HEK293T (cell line): ENCODE results near the gene TBL1XR1.

Experiments used
- BHLHE40 ChIP-seq: fragments of 450-650 bp; IDR thresholded peaks from 2 replicates; pipeline ENCODE4 v1.6.1; 2016; ENCODE audit warnings: mild to moderate bottlenecking, moderate library complexity, borderline replicate concordance
- ELF4 ChIP-seq: fragments of 450-650 bp; IDR thresholded peaks from 2 replicates; pipeline ENCODE4 v1.6.1; 2017; ENCODE audit warnings: antibody characterized with exemption
- FOXA1 ChIP-seq: fragments of 450-650 bp; IDR thresholded peaks from 2 replicates; pipeline ENCODE4 v1.6.1; 2016; ENCODE audit warnings: mild to moderate bottlenecking
- FOXM1 ChIP-seq: fragments of 450-650 bp; IDR thresholded peaks from 2 replicates; pipeline ENCODE4 v1.6.1; 2017; ENCODE audit warnings: mild to moderate bottlenecking, borderline replicate concordance
- L3MBTL2 ChIP-seq: fragments of 450-650 bp; conservative IDR thresholded peaks from 2 replicates; pipeline ENCODE4 v1.6.1; 2016; ENCODE audit warnings: mild to moderate bottlenecking
- NFRKB ChIP-seq: fragments of 450-650 bp; IDR thresholded peaks from 2 replicates; pipeline ENCODE4 v1.6.1; 2016; ENCODE audit warnings: mild to moderate bottlenecking, moderate library complexity
- SP1 ChIP-seq: fragments of 450-650 bp; IDR thresholded peaks from 2 replicates; pipeline ENCODE4 v1.6.1; 2017
- SUZ12 ChIP-seq: fragments of 450-650 bp; IDR thresholded peaks from 2 replicates; pipeline ENCODE4 v1.6.1; 2016; ENCODE audit warnings: mild to moderate bottlenecking
- TARDBP ChIP-seq: fragments of 450-650 bp; IDR thresholded peaks from 2 replicates; pipeline ENCODE4 v1.6.1; 2016
- TF ChIP-seq, protein P1 (sequence below): fragments of 450-650 bp; IDR thresholded peaks from 2 replicates; pipeline ENCODE4 v1.6.1; 2016

GRCh38 chr3:177196008-177196455 lies 1.2 kb downstream of the TBL1XR1 start:
- no peak for TF ChIP-seq L3MBTL2
- no peak for TF ChIP-seq FOXM1
- TF ChIP-seq TARDBP = no peak
- TF ChIP-seq, protein P1, sequence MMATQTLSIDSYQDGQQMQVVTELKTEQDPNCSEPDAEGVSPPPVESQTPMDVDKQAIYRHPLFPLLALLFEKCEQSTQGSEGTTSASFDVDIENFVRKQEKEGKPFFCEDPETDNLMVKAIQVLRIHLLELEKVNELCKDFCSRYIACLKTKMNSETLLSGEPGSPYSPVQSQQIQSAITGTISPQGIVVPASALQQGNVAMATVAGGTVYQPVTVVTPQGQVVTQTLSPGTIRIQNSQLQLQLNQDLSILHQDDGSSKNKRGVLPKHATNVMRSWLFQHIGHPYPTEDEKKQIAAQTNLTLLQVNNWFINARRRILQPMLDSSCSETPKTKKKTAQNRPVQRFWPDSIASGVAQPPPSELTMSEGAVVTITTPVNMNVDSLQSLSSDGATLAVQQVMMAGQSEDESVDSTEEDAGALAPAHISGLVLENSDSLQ = 0 out of 2 replicates have a peak, but pooled peaks have one; percentile 8
- no peak for TF ChIP-seq SUZ12
- no peak for TF ChIP-seq ELF4
- no peak for TF ChIP-seq SP1
- TF ChIP-seq FOXA1 = no peak
- TF ChIP-seq NFRKB = no peak
- no peak for TF ChIP-seq BHLHE40
